Astrocyte of the spinal cord (primary cell): ENCODE measurements around the gene COX19.

Source experiments
- DNase-seq: peaks from one replicate; pipeline ENCODE4 v3.0.0; 2011; ENCODE audit warnings: low read depth, low spot score
- H3K4me3 ChIP-seq: 2 replicates; pipeline ENCODE4 v1.5.1; 2011; ENCODE audit warnings: low read depth, mild to moderate bottlenecking, low read length, moderate library complexity
- CTCF ChIP-seq: IDR thresholded peaks from 2 replicates; pipeline ENCODE4 v1.5.1; 2012; ENCODE audit warnings: low read depth, mild to moderate bottlenecking, low read length, inconsistent platforms
- in situ Hi-C: cut with HindIII; loops from 2 replicates; pipeline ENCODE4 v1.10.0; 2017; ENCODE audit warnings: low sequenced_read_pairs

COX19 gene

GRCh38 chr7:957418-958220 is 17.7 kb downstream of the COX19 start:
- no peak for DNase-seq
- TF ChIP-seq CTCF: no peak
- in situ Hi-C loops: no loop called here
- H3K4me3 ChIP-seq: no peak overlapping the region

GRCh38 chr7:956031-956430 is 19.3 kb downstream of the COX19 start:
- in situ Hi-C loops: no loop called here
- no peak for TF ChIP-seq CTCF
- no peak overlapping the region for H3K4me3 ChIP-seq
- no peak for DNase-seq

- in situ Hi-C loops: no loop called here
- H3K4me3 ChIP-seq: no peak within 1 kb of the TSS
- DNase-seq: no peak
- no peak for TF ChIP-seq CTCF
Measured at GRCh38 chr7:954330-955238, 20.8 kb downstream of the COX19 start, which contains the start of gene ADAP1. TSS of gene ADAP1 (minus strand) at chr7:954680. CDS start at chr7:954477, 203 bp downstream.

GRCh38 chr7:953547-954327 is 21.6 kb downstream of the COX19 start:
- DNase-seq: no peak
- H3K4me3 ChIP-seq: no peak overlapping the region
- in situ Hi-C loops: no loop called here
- TF ChIP-seq CTCF: no peak

GRCh38 chr7:952548-953441 is 22.6 kb downstream of the COX19 start:
- no peak overlapping the region for H3K4me3 ChIP-seq
- TF ChIP-seq CTCF: no peak
- DNase-seq: no peak
- in situ Hi-C loops: no loop called here
